HG03439 (cell line): ENCODE measurements around the gene SLC25A40.

Experiments used
- ATAC-seq: cut with Tn5 transposase; IDR thresholded peaks from one replicate; pipeline ENCODE4 v1.9.1; 2021; ENCODE audit warnings: mild to moderate bottlenecking, moderate library complexity; ENCODE audit not compliant: unreplicated experiment

SLC25A40 gene

GRCh38 chr7:87797395-87797794, 78.8 kb downstream of the SLC25A40 start:
- ATAC-seq: no peak

GRCh38 chr7:87785368-87785995, 90.7 kb downstream of the SLC25A40 start:
- no peak for ATAC-seq

GRCh38 chr7:87784424-87784823, 91.7 kb downstream of the SLC25A40 start:
- ATAC-seq: no peak
